SU-DHL-6 (cell line): Measurements from ENCODE around the gene UBALD2.

Experiments
- H2AFZ ChIP-seq: fragments of 200-600 bp; sonication (generic); 2 replicates; pipeline ENCODE4 v1.6.1; 2014; ENCODE audit warnings: low read depth, mild to moderate bottlenecking, moderate library complexity, mixed read lengths, antibody characterized with exemption, low read length; ENCODE audit not compliant: severe bottlenecking
- H3F3A ChIP-seq: fragments of 200-600 bp; shearing (Covaris generic); 2 replicates; pipeline ENCODE4 v1.6.0; 2016; ENCODE audit warnings: antibody characterized with exemption, mild to moderate bottlenecking; ENCODE audit not compliant: insufficient read depth
- H3K27ac ChIP-seq: fragments of 200-600 bp; sonication (generic); 2 replicates; pipeline ENCODE4 v1.5.1; 2016; ENCODE audit warnings: low read depth, mild to moderate bottlenecking, low read length, moderate library complexity, mixed read lengths
- H3K27me3 ChIP-seq: fragments of 200-600 bp; sonication (generic), shearing (Covaris generic); 2 replicates; pipeline ENCODE4 v1.6.0; 2014; ENCODE audit warnings: mild to moderate bottlenecking, low read length
- H3K36me3 ChIP-seq: fragments of 200-600 bp; sonication (generic); 2 replicates; pipeline ENCODE4 v1.6.1; 2014; ENCODE audit warnings: mild to moderate bottlenecking, low read length, mixed read lengths
- H3K4me2 ChIP-seq: fragments of 300-600, 200-600 bp; shearing (Covaris generic), sonication (generic); 2 replicates; pipeline ENCODE4 v1.6.0; 2014; ENCODE audit warnings: low read length, low read depth, mild to moderate bottlenecking; ENCODE audit not compliant: poor library complexity, severe bottlenecking
- H3K4me3 ChIP-seq: fragments of 200-600 bp; sonication (generic); 2 replicates; pipeline ENCODE4 v1.5.1; 2014; ENCODE audit warnings: antibody characterized with exemption, low read length, mild to moderate bottlenecking, mixed read lengths; ENCODE audit not compliant: insufficient read depth, poor library complexity, severe bottlenecking
- H3K79me2 ChIP-seq: fragments of 200-600 bp; sonication (generic); 2 replicates; pipeline ENCODE4 v1.6.1; 2014; ENCODE audit warnings: mild to moderate bottlenecking, low read length, moderate library complexity; ENCODE audit not compliant: insufficient read depth
- H3K9ac ChIP-seq: fragments of 200-600 bp; sonication (generic); 2 replicates; pipeline ENCODE4 v1.7.0; 2014; ENCODE audit warnings: mild to moderate bottlenecking, low read length
- H3K9me2 ChIP-seq: fragments of 200-600 bp; sonication (generic); replicated peaks from 2 replicates; pipeline ENCODE4 v1.6.1; 2014; ENCODE audit warnings: low read length; ENCODE audit not compliant: insufficient read depth
- H3K9me3 ChIP-seq: fragments of 200-600 bp; sonication (generic); 2 replicates; pipeline ENCODE4 v1.6.1; 2014; ENCODE audit warnings: low read length, mixed read lengths; ENCODE audit not compliant: insufficient read depth
- H4K20me1 ChIP-seq: fragments of 200-600 bp; sonication (generic); 2 replicates; pipeline ENCODE4 v1.6.1; 2014; ENCODE audit warnings: low read depth, mild to moderate bottlenecking, antibody characterized with exemption, low read length, moderate library complexity, mixed read lengths
- EZH2phosphoT487 ChIP-seq: fragments of 200-600 bp; sonication (generic), shearing (Covaris generic); conservative IDR thresholded peaks from 2 replicates; pipeline ENCODE4 v1.6.1; 2018; ENCODE audit warnings: mild to moderate bottlenecking, antibody characterized with exemption, low read length, moderate library complexity, mixed read lengths
- TF ChIP-seq, protein P1 (sequence below): fragments of 200-600 bp; sonication (generic); IDR thresholded peaks from one replicate; pipeline ENCODE4 v1.5.1; 2017; ENCODE audit warnings: antibody characterized with exemption, mild to moderate bottlenecking, low read length, moderate library complexity; ENCODE audit not compliant: insufficient read depth, poor library complexity, severe bottlenecking

The UBALD2 gene

DNA sequence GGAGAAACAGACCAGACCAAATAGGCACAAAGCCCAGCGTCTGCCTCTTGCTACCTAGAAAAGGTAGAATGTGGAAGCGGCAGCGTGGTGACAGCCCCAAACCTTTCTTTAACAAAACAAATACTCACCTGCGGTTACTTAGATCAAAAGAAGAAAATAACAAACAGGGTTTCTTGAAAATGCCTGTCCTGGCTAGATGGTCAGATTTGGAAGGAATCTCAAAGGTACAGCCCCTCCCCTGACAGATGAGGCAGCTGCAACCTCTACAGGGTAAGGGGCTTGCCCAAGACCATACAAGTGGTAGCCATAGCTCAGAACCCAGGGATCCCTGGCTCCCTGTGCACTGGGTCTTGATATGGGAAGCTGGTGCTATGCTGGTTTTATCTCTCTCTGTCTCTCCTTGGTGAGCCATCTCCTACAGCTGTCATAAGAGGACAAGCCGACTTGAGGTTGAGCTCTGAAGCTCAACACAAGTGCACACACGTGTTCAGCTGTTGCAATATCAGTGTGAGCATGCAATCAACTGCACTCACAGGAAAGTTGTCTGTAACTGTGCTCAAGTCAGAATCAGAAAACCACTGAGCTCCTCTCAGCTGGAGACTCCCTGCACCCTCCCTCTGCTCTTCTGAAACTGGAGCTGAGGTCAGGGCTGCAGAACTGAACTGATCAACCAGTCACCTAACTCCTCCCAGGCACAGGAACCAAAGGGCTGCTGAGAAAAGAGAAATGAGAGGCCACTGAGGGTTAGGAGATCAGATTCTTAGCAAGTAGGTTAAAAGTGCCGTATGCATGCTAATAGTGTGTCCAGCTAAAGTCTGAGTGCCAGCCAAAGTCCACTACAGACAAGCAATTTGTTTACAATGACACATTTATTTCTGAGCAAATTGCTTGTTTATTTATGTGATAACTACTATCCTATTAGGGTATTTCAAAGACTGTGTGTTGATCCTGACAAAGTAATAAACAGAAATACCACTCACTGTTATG lies 18.8 kb upstream of the UBALD2 start:
- Histone ChIP-seq H3K79me2 (no peaks in the 10 kb centered on the region), H4K20me1 (no peaks in the 10 kb centered on the region), H3K9me2 (no peaks in the 10 kb centered on the region), H3K4me3 (no peak overlapping the region), H3K9ac (no peak overlapping the region), H3K36me3 (no peaks in the 10 kb centered on the region), H2AFZ (no peak overlapping the region), H3K27ac (no peak overlapping the region), H3F3A (no peaks in the 10 kb centered on the region), H3K4me2 (no peak overlapping the region), H3K9me3 (no peaks in the 10 kb centered on the region), H3K27me3 (no peaks in the 10 kb centered on the region)
- TF ChIP-seq, protein P1, sequence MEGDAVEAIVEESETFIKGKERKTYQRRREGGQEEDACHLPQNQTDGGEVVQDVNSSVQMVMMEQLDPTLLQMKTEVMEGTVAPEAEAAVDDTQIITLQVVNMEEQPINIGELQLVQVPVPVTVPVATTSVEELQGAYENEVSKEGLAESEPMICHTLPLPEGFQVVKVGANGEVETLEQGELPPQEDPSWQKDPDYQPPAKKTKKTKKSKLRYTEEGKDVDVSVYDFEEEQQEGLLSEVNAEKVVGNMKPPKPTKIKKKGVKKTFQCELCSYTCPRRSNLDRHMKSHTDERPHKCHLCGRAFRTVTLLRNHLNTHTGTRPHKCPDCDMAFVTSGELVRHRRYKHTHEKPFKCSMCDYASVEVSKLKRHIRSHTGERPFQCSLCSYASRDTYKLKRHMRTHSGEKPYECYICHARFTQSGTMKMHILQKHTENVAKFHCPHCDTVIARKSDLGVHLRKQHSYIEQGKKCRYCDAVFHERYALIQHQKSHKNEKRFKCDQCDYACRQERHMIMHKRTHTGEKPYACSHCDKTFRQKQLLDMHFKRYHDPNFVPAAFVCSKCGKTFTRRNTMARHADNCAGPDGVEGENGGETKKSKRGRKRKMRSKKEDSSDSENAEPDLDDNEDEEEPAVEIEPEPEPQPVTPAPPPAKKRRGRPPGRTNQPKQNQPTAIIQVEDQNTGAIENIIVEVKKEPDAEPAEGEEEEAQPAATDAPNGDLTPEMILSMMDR = no peak
- no peak for TF ChIP-seq EZH2phosphoT487

DNA sequence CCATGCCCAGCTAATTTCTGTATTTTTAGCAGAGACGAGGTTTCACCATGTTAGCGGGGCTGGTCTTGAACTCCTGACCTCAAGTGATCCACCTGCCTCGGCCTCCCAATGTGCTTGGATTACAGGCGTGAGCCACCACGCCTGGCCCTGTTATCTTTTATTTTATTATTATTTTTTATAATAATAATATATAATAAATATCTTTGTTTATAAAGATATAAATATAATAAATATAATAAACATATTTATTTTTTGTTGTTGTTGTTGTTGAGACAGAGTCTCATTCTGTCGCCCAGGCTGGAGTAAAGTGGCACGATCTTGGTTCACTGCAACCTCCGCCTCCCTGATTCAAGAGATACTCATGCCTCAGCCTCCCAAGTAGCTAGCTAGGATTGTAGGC lies 17.8 kb upstream of the UBALD2 start:
- no peaks in the 10 kb centered on the region for H3K27me3 ChIP-seq
- TF ChIP-seq, protein P1 = no peak
- no peak for TF ChIP-seq EZH2phosphoT487
- H2AFZ ChIP-seq = no peak overlapping the region
- no peaks in the 10 kb centered on the region for H3F3A ChIP-seq
- no peak overlapping the region for H3K4me3 ChIP-seq
- H3K4me2 ChIP-seq = no peak overlapping the region
- H4K20me1 ChIP-seq = no peaks in the 10 kb centered on the region
- H3K9me3 ChIP-seq = no peaks in the 10 kb centered on the region
- no peak overlapping the region for H3K27ac ChIP-seq
- no peaks in the 10 kb centered on the region for H3K79me2 ChIP-seq
- no peak overlapping the region for H3K9ac ChIP-seq
- no peaks in the 10 kb centered on the region for H3K9me2 ChIP-seq
- no peaks in the 10 kb centered on the region for H3K36me3 ChIP-seq

DNA sequence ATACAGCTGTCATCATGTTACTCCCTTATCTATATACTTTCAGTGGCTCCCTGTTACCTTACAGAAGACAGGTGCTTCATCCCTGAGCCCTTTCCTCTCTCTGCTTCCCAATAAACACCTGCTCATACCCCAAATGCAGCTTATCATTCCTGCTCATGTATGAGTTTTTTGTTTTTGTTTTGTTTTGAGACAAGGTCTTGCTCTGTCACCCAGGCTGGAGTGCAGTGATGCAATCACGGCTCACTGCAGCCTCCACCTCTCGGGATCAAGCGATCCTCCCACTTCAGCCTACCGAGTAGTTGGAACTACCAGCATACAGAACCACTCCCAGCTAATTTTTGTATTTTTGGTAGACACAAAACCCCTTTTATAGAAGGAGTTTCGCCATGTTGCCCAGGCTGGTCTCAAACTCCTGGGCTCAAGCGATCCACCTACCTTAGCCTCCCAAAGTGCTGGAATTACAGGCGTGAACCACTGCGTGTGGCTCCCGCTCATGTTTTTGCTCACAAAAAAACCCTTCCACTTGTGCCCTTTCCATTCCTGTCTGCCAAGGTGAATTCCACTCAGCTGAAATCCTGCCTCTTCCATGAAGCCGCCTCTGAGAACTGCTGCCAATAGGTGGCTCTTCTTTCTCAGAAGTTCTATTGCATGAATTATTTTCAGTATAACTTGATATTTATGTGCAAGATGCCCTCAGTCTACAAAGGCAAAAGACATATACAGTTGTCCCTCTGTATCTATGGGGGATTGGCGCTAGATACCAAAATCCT lies 16.9 kb upstream of the UBALD2 start:
- H3K9me2 ChIP-seq = no peaks in the 10 kb centered on the region
- H3K27me3 ChIP-seq = no peaks in the 10 kb centered on the region
- no peak overlapping the region for H3K9ac ChIP-seq
- no peak overlapping the region for H2AFZ ChIP-seq
- H3K9me3 ChIP-seq = no peaks in the 10 kb centered on the region
- no peak overlapping the region for H3K4me2 ChIP-seq
- no peaks in the 10 kb centered on the region for H3F3A ChIP-seq
- no peaks in the 10 kb centered on the region for H3K79me2 ChIP-seq
- no peak overlapping the region for H3K4me3 ChIP-seq
- TF ChIP-seq, protein P1 = peak; percentile 14
- no peak for TF ChIP-seq EZH2phosphoT487
- H4K20me1 ChIP-seq = no peaks in the 10 kb centered on the region
- H3K36me3 ChIP-seq = no peaks in the 10 kb centered on the region
- H3K27ac ChIP-seq = no peak overlapping the region
